Measurements from ENCODE around the gene TGDS. TPM values are rescaled to one million over a fixed set of nuclear protein-coding genes. Genes with fewer than 3 reads are reported as not detected.

The TGDS gene
- total and polyA plus RNA-seq, 2 of the 8 experiments (the other 6 are each of a cell fraction or from before 2014, with no cell fraction given), result 11.6 to 11.8 TPM

- TF ChIP-seq ASH2L (IDR thresholded peaks at IDR 0.05; ENCODE audit: low read length), result no peak
- no peak for TF ChIP-seq KDM1A (IDR thresholded peaks at IDR 0.05; ENCODE audit: borderline replicate concordance, low read length)
- no peak for TF ChIP-seq FOSL1 (IDR thresholded peaks at IDR 0.05; ENCODE audit: insufficient read depth, low read depth, low read length)
- no peak for TF ChIP-seq MAX (IDR thresholded peaks at IDR 0.05)
These were observed 60.7 kb downstream of the TGDS start (continued) for GRCh38 chr13:94535231-94535630.

Measured in H1 (cell line).